ENCODE data around the gene CPM.

DNA sequence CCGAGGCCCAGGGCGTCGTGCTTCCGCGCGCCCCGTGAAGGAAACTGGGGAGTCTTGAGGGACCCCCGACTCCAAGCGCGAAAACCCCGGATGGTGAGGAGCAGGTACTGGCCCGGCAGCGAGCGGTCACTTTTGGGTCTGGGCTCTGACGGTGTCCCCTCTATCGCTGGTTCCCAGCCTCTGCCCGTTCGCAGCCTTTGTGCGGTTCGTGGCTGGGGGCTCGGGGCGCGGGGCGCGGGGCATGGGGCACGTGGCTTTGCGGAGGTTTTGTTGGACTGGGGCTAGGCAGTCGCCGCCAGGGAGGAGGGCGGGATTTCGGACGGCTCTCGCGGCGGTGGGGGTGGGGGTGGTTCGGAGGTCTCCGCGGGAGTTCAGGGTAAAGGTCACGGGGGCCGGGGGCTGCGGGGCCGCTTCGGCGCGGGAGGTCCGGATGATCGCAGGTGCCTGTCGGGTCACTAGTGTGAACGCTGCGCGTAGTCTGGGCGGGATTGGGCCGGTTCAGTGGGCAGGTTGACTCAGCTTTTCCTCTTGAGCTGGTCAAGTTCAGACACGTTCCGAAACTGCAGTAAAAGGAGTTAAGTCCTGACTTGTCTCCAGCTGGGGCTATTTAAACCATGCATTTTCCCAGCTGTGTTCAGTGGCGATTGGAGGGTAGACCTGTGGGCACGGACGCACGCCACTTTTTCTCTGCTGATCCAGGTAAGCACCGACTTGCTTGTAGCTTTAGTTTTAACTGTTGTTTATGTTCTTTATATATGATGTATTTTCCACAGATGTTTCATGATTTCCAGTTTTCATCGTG lies 124.4 kb downstream of the CPM start:
- TF ChIP-seq CTCF (IDR thresholded peaks at IDR 0.05; ENCODE audit: low read depth, low read length) (no peak), POLR2A (IDR thresholded peaks at IDR 0.05; ENCODE audit: extremely low read depth, insufficient read length) (no peak)
